ENCODE data around the gene DNAJC22. TPM values are rescaled to one million over a fixed set of nuclear protein-coding genes. Genes with fewer than 3 reads are reported as not detected.
"Not testable (repeated sequence)": the region's sequence is repeated elsewhere in the genome, so short reads cannot be mapped to it uniquely, and the experiment has no call there.

DNAJC22 gene
- total and polyA plus RNA-seq, 4 donors: 0.24 to 1.7 (median 0.89) TPM

- H3K9ac ChIP-seq (ENCODE audit: insufficient read depth in 1 of 2, low read length in 2 of 2): no peak overlapping the region
- H3K4me1 ChIP-seq (ENCODE audit: control insufficient read depth in 5 of 5, insufficient read depth in 5 of 5, low read length in 5 of 5): peaks cover 0 to 6% (median 5%) of the 10 kb centered on the region in 5 donors
- H3K4me3 ChIP-seq: no peak overlapping the region
- 54 to 67% methylated on average over 11 of the region's 11 CpGs for WGBS, 2 donors
- H3K27me3 ChIP-seq (ENCODE audit: control insufficient read depth in 3 of 3, insufficient read depth in 3 of 3, low read length in 2 of 3): peaks cover 7 to 35% (median 32%) of the 10 kb centered on the region in 3 donors
- H3K27ac ChIP-seq (ENCODE audit: low read depth in 1 of 2, low read length in 1 of 2): no peak overlapping the region
- ATAC-seq (ENCODE audit: insufficient read depth, low FRiP score) (peak; percentile 79), DNase-seq (peak; percentile 75 to 80 (median 75))
- peak; percentile 45 for TF ChIP-seq CTCF (IDR thresholded peaks at IDR 0.05; ENCODE audit: control extremely low read depth, extremely low read depth)
- H3K9me3 ChIP-seq (ENCODE audit: control insufficient read depth in 4 of 4, insufficient read depth in 3 of 4, low read length in 3 of 4): peaks cover 0 to 3% (median 0%) of the 10 kb centered on the region in 4 donors
- H3K36me3 ChIP-seq (ENCODE audit: control insufficient read depth in 4 of 4, insufficient read depth in 4 of 4, low read length in 4 of 4): peaks cover 0 to 7% (median 0%) of the 10 kb centered on the region in 4 donors
Measured at GRCh38 chr12:49331380-49332222, 15.1 kb upstream of the DNAJC22 start.

- H3K9me3 ChIP-seq (ENCODE audit: control insufficient read depth in 4 of 4, insufficient read depth in 3 of 4, low read length in 3 of 4): peaks cover 0 to 3% (median 0%) of the 10 kb centered on the region in 4 donors
- ATAC-seq (ENCODE audit: insufficient read depth, low FRiP score): no peak
- no peak for TF ChIP-seq CTCF (IDR thresholded peaks at IDR 0.05; ENCODE audit: control extremely low read depth, extremely low read depth)
- no peak overlapping the region for H3K27ac ChIP-seq (ENCODE audit: low read depth in 1 of 2, low read length in 1 of 2)
- H3K36me3 ChIP-seq (ENCODE audit: control insufficient read depth in 4 of 4, insufficient read depth in 4 of 4, low read length in 4 of 4): peaks cover 0 to 7% (median 0%) of the 10 kb centered on the region in 4 donors
- no peak overlapping the region for H3K4me3 ChIP-seq
- no peak for DNase-seq
- peaks cover 0 to 12% (median 5%) of the 10 kb centered on the region in 5 donors for H3K4me1 ChIP-seq (ENCODE audit: control insufficient read depth in 5 of 5, insufficient read depth in 5 of 5, low read length in 5 of 5)
- H3K9ac ChIP-seq (ENCODE audit: insufficient read depth in 1 of 2, low read length in 2 of 2): no peak overlapping the region
- H3K27me3 ChIP-seq (ENCODE audit: control insufficient read depth in 3 of 3, insufficient read depth in 3 of 3, low read length in 2 of 3): peaks cover 7 to 42% (median 39%) of the 10 kb centered on the region in 3 donors
- WGBS, 2 donors: 60 to 65% methylated on average over 17 of the region's 17 CpGs
Measured at GRCh38 chr12:49332441-49332861, 14.2 kb upstream of the DNAJC22 start.

- 10 to 19% methylated on average over 38 to 40 of the region's 40 CpGs for WGBS, 2 donors
- H3K4me3 ChIP-seq: no peak overlapping the region
- no peak overlapping the region for H3K27ac ChIP-seq (ENCODE audit: low read depth in 1 of 2, low read length in 1 of 2)
- TF ChIP-seq CTCF (IDR thresholded peaks at IDR 0.05; ENCODE audit: control extremely low read depth, extremely low read depth): no peak
- H3K4me1 ChIP-seq (ENCODE audit: control insufficient read depth in 5 of 5, insufficient read depth in 5 of 5, low read length in 5 of 5): peaks cover 0 to 13% (median 5%) of the 10 kb centered on the region in 5 donors
- H3K36me3 ChIP-seq (ENCODE audit: control insufficient read depth in 4 of 4, insufficient read depth in 4 of 4, low read length in 4 of 4): peaks cover 0 to 7% (median 0%) of the 10 kb centered on the region in 4 donors
- H3K9ac ChIP-seq (ENCODE audit: insufficient read depth in 1 of 2, low read length in 2 of 2): no peak overlapping the region
- ATAC-seq (ENCODE audit: insufficient read depth, low FRiP score): no peak
- peaks cover 0 to 3% (median 0%) of the 10 kb centered on the region in 4 donors for H3K9me3 ChIP-seq (ENCODE audit: control insufficient read depth in 4 of 4, insufficient read depth in 3 of 4, low read length in 3 of 4)
- peaks cover 7 to 47% (median 44%) of the 10 kb centered on the region in 3 donors for H3K27me3 ChIP-seq (ENCODE audit: control insufficient read depth in 3 of 3, insufficient read depth in 3 of 3, low read length in 2 of 3)
- peak in 1 of 3 donors; percentile 37 for DNase-seq
Measured at GRCh38 chr12:49332891-49333371, 13.8 kb upstream of the DNAJC22 start.

GRCh38 chr12:49333778-49334177 lies 12.9 kb upstream of the DNAJC22 start:
- H3K9me3 ChIP-seq (ENCODE audit: control insufficient read depth in 4 of 4, insufficient read depth in 3 of 4, low read length in 3 of 4); DNase-seq; H3K27ac ChIP-seq (ENCODE audit: low read depth in 1 of 2, low read length in 1 of 2); H3K4me3 ChIP-seq; ATAC-seq (ENCODE audit: insufficient read depth, low FRiP score); H3K36me3 ChIP-seq (ENCODE audit: control insufficient read depth in 4 of 4, insufficient read depth in 4 of 4, low read length in 4 of 4); H3K9ac ChIP-seq (ENCODE audit: insufficient read depth in 1 of 2, low read length in 2 of 2): not testable (repeated sequence)
- Histone ChIP-seq H3K4me1 (ENCODE audit: control insufficient read depth in 5 of 5, insufficient read depth in 5 of 5, low read length in 5 of 5) (peaks cover 0 to 14% (median 5%) of the 10 kb centered on the region in 5 donors), H3K27me3 (ENCODE audit: control insufficient read depth in 3 of 3, insufficient read depth in 3 of 3, low read length in 2 of 3) (peaks cover 7 to 55% (median 50%) of the 10 kb centered on the region in 3 donors)
- WGBS, 2 donors: 38 to 45% methylated on average over 21 of the region's 21 CpGs
